Calu3 (cell line): ENCODE results near the gene STAT3. TPM values are rescaled to one million over a fixed set of nuclear protein-coding genes. Genes with fewer than 3 reads are reported as not detected.

ENCODE experiments used
- BruUV-seq: library from RNA; stranded (reverse); fragments of 400-500 nt; replicated peaks from 2 replicates; lab custom pipeline; 2021; lab: Mats Ljungman, UMichigan
- CTCF ChIA-PET: fragments of 300-600 bp; sonication (Branson Sonifier 250); formaldehyde crosslinking; loops from one replicate; lab custom pipeline; 2022; ENCODE audit warnings: antibody characterized with exemption; lab: Charles Lee
- DNase-seq: peaks from one replicate; pipeline ENCODE4 v3.0.0; 2022
- H3K27ac Mint-ChIP-seq: one replicate; pipeline ENCODE4 v1.8.0; 2022; ENCODE audit warnings: mixed read lengths; ENCODE audit not compliant: unreplicated experiment
- H3K27me3 Mint-ChIP-seq: one replicate; pipeline ENCODE4 v1.8.0; 2022; ENCODE audit warnings: mixed read lengths; ENCODE audit not compliant: unreplicated experiment
- H3K36me3 Mint-ChIP-seq: one replicate; pipeline ENCODE4 v1.8.0; 2022; ENCODE audit warnings: mild to moderate bottlenecking, moderate library complexity, mixed read lengths; ENCODE audit not compliant: insufficient read depth, unreplicated experiment
- H3K4me1 Mint-ChIP-seq: one replicate; pipeline ENCODE4 v1.8.0; 2022; ENCODE audit warnings: mild to moderate bottlenecking, low read depth, mixed read lengths; ENCODE audit not compliant: unreplicated experiment
- H3K4me3 Mint-ChIP-seq: one replicate; pipeline ENCODE4 v1.8.0; 2022; ENCODE audit warnings: mild to moderate bottlenecking, low read depth, moderate library complexity, mixed read lengths; ENCODE audit not compliant: unreplicated experiment
- H3K9me3 Mint-ChIP-seq: one replicate; pipeline ENCODE4 v1.8.0; 2022; ENCODE audit warnings: low read depth, mixed read lengths; ENCODE audit not compliant: unreplicated experiment
- CTCF ChIP-seq: fragments of 200-600 bp; IDR thresholded peaks from one replicate; pipeline ENCODE4 v1.8.0; 2022; ENCODE audit warnings: antibody characterized with exemption; ENCODE audit not compliant: unreplicated experiment
- intact Hi-C: fragments of 100-400 bp; cut with micrococcal nuclease; formaldehyde crosslinking; loops from one replicate; pipeline ENCODE4 v1.10.0; 2022; ENCODE audit not compliant: unreplicated experiment
- total RNA-seq: library from RNA; stranded (reverse); gene quantifications from 2 replicates; pipeline ENCODE4 v1.2.3, GENCODE V29; 2022

STAT3 gene
- total RNA-seq, 1 experiment from 2014 or later: 183 TPM

DNA sequence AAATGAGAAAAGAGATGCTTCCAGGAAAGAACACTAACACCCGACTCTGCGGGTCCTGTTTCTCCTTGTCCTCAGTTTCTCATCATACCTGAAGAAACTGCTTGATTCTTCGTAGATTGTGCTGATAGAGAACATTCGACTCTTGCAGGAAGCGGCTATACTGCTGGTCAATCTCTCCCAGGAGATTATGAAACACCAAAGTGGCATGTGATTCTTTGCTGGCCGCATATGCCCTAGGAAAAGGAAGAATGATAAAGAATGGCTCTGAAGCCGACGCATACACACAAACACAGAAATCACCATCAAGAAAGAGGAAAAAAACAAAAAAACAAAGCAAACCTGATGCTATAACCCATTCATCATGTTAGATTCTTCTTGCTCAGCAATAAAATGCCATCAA, 41.8 kb downstream of the STAT3 start:
- no TSS peak for BruUV-seq
- Mint-ChIP-seq H3K4me3 (no peak overlapping the region), H3K27me3 (no peaks in the 10 kb centered on the region), H3K27ac (no peak overlapping the region), H3K4me1 (peaks cover 24% of the 10 kb centered on the region), H3K9me3 (no peaks in the 10 kb centered on the region), H3K36me3 (peaks cover 59% of the 10 kb centered on the region)
- intact Hi-C loops: no loop called here
- no peak for DNase-seq
- CTCF ChIA-PET: interaction anchor here (0.7 kb wide), 1 partner anchor 1399 kb away, joined by 5 read pairs; no protein-coding TSS in a partner anchor
- no peak for TF ChIP-seq CTCF

- intact Hi-C loops: no loop called here
- no peak overlapping the region for H3K27ac Mint-ChIP-seq
Measured at GRCh38 chr17:42345396-42346073, 42.7 kb downstream of the STAT3 start.

DNA sequence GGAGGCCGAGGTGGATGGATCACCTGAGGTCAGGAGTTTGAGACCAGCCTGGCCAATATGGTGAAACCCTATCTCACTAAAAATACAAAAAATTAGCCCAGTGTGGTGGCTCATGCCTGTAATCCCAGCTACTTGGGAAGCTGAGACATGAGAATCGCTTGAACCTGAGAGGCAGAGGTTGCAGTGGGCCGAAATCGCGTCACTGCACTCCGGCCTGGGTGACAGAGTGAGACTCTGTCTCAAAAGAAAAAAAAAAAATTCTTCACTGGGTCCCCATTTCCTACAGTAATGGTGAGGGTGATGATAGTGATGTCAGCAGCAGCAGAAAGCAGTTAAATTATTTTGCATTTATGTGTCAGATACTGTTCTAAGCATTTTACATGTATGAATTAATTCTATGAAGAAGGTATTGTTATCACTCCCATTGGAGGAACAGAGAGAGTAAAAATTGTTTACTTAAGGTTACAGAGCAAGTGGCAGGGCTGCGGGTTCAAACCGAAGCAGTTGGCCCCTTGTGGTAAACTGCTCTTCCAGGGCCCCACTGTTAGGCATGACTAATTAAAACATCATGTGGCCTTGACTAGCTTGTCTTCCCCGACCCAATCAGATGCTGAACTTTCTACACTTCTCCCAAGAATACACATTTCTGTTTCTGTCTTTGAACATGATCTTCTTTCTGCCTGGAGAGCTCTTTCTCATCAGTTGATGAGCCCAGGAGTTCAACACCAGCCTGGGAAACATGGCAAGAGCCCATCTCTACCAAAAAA, 45.8 kb downstream of the STAT3 start:
- no peaks in the 10 kb centered on the region for H3K27me3 Mint-ChIP-seq
- peaks cover 13% of the 10 kb centered on the region for H3K4me1 Mint-ChIP-seq
- no peak for TF ChIP-seq CTCF
- H3K36me3 Mint-ChIP-seq: peaks cover 83% of the 10 kb centered on the region
- intact Hi-C loops: no loop called here
- DNase-seq: no peak
- CTCF ChIA-PET: interaction anchor here (0.6 to 0.7 kb wide), 2 partner anchors 141 to 175 kb away, joined by 3 to 6 read pairs; no protein-coding TSS in a partner anchor
- no peaks in the 10 kb centered on the region for H3K9me3 Mint-ChIP-seq
- BruUV-seq: no TSS peak
- H3K27ac Mint-ChIP-seq: no peak overlapping the region
- H3K4me3 Mint-ChIP-seq: no peak overlapping the region

More at GRCh38 chr17:42345396-42346073, 42.7 kb downstream of the STAT3 start:
- Mint-ChIP-seq H3K27me3 (no peaks in the 10 kb centered on the region), H3K4me3 (no peak overlapping the region), H3K4me1 (peaks cover 24% of the 10 kb centered on the region), H3K36me3 (peaks cover 66% of the 10 kb centered on the region), H3K9me3 (no peaks in the 10 kb centered on the region)
- BruUV-seq: no TSS peak
- DNase-seq: no peak
- TF ChIP-seq CTCF: no peak
- CTCF ChIA-PET: interaction anchor here (0.8 kb wide), 1 partner anchor 23 kb away, joined by 3 read pairs; no protein-coding TSS in a partner anchor

DNA sequence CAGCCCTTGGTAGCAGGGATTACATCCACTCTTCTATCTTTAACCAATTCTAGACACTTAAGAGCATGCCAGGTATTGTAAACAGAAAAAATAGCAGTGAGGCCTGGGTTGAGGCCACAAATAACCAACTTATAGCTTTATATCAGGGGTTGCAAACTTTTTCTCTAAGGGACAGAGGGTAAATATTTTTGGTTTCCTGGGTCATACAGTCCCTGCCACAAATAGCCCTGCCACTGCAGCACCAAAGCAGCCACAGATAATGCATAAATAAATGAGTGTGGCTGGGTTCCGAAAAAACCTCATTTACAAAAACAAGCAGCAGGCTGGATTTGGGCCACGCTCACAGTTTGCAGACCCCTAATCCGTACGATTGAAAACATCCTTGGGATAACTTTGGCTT, 46.7 kb downstream of the STAT3 start:
- no peak for DNase-seq
- H3K27ac Mint-ChIP-seq: no peak overlapping the region
- no peak for TF ChIP-seq CTCF
- peaks cover 83% of the 10 kb centered on the region for H3K36me3 Mint-ChIP-seq
- H3K4me3 Mint-ChIP-seq: no peak overlapping the region
- no TSS peak for BruUV-seq
- intact Hi-C loops: no loop called here
- H3K27me3 Mint-ChIP-seq: no peaks in the 10 kb centered on the region
- CTCF ChIA-PET: interaction anchor here (1.0 kb wide), 1 partner anchor 17 kb away, joined by 4 read pairs; no protein-coding TSS in a partner anchor
- peaks cover 5% of the 10 kb centered on the region for H3K4me1 Mint-ChIP-seq
- H3K9me3 Mint-ChIP-seq: no peaks in the 10 kb centered on the region
